Fibroblast of mammary gland (primary cell): ENCODE measurements around the gene CCDC141.

Experiments used
- DNase-seq: peaks from one replicate; pipeline ENCODE4 v3.0.0-alpha.2; 2010; ENCODE audit warnings: low read depth
- H3K4me3 ChIP-seq: 2 replicates; pipeline ENCODE4 v1.5.1; 2011; ENCODE audit warnings: low read depth, mild to moderate bottlenecking, low read length, moderate library complexity; ENCODE audit not compliant: control insufficient read depth
- TF ChIP-seq, protein P1 (sequence below): conservative IDR thresholded peaks from 2 replicates; pipeline ENCODE4 v1.5.1; 2011; ENCODE audit warnings: low read depth, low read length, inconsistent platforms; ENCODE audit not compliant: control insufficient read depth, insufficient read depth

CCDC141 gene

DNA sequence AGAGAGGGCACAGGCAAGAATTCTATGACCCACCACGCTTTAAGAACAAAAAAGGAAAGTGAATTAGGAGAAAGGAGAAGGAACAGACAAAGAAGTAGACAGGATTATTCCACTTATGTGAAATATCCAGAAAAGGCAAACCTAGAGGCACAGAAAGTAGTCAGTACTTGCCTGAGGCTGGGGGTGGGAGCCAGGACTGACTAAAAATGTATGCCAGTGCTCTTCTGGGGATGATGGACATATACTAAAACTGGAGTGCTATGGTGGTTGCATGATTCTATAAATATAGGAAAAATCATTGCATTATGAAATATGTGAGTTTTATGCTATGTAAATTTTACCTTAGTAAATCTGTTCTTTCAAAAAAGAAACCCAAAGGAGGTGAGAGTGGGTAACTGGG, 168.9 kb downstream of the CCDC141 start:
- no peak for DNase-seq
- H3K4me3 ChIP-seq, result no peak overlapping the region
- TF ChIP-seq, protein P1, sequence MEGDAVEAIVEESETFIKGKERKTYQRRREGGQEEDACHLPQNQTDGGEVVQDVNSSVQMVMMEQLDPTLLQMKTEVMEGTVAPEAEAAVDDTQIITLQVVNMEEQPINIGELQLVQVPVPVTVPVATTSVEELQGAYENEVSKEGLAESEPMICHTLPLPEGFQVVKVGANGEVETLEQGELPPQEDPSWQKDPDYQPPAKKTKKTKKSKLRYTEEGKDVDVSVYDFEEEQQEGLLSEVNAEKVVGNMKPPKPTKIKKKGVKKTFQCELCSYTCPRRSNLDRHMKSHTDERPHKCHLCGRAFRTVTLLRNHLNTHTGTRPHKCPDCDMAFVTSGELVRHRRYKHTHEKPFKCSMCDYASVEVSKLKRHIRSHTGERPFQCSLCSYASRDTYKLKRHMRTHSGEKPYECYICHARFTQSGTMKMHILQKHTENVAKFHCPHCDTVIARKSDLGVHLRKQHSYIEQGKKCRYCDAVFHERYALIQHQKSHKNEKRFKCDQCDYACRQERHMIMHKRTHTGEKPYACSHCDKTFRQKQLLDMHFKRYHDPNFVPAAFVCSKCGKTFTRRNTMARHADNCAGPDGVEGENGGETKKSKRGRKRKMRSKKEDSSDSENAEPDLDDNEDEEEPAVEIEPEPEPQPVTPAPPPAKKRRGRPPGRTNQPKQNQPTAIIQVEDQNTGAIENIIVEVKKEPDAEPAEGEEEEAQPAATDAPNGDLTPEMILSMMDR, result no peak

DNA sequence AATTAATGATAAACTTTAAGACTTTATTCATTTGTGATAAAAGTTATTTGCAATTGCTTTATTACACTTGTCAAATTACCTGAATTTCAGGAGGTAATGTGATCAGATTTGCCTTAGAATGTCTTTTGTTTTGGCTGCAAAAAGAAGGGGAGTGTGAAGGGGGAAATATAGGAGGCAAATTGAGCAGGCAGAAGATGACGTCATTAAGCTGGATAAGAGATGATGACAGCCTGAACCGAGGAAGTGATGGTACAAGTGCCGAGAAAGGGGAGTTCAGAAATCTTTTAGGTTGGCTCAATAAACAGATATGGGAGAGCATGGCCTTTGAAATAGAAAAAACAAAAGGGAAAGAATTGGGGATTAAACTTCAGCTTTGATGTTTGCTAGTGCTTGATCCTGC, 169.7 kb downstream of the CCDC141 start:
- no peak overlapping the region for H3K4me3 ChIP-seq
- TF ChIP-seq, protein P1, result no peak
- no peak for DNase-seq

DNA sequence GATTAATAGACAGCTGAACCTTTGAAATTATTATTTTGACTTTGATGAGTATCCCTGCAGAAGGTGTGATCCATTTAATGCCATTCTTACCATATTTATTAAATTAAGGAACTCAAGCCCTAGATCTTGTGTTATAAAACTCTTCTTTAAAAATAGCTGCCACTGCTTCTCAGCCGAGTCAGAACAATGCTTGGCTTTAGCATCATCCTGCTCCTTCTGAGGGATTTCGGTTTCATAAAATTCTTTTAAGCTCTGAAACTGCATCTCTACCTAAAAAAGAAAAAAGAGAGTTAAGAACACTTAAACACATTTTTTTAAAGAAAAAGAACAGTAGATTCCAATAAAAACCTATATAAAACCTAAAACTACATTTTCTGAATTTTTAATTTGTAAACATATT, 172.1 kb downstream of the CCDC141 start:
- H3K4me3 ChIP-seq, result no peak overlapping the region
- DNase-seq, result no peak
- TF ChIP-seq, protein P1, result no peak

DNA sequence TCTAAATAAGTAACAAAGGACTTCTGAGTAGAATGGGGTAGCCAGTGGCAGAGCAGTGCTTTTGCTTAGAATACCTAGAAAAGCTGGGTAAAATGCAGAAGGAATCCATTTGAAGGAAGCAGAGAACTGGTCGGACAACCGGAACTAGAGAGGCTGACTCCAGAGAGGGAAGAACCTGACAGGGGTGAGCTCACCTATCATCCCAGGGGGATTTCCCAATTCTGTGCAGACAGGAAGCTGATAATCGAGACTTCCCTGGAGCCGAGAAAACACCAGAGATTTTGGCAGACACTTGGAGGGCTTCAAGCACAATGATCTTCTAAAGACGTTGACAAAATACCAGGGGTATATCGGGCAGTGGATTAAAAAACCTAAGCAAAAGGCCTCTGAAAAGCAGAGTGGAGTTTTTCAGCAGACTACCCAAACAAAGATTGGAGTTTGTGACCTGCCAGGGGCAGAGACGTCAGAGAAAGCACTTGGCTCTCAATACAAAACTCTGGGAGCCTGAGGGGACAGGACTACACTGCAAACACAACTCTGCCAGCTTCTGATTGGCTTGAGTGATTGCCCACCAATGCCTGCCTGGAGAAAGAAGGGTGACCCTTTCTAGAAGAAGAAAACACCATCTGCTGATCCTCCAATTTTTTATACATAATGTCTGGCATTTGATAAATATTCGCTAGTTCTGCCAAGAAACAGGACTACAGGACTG, 175.3 kb downstream of the CCDC141 start:
- no peak overlapping the region for H3K4me3 ChIP-seq
- TF ChIP-seq, protein P1, result no peak

DNA sequence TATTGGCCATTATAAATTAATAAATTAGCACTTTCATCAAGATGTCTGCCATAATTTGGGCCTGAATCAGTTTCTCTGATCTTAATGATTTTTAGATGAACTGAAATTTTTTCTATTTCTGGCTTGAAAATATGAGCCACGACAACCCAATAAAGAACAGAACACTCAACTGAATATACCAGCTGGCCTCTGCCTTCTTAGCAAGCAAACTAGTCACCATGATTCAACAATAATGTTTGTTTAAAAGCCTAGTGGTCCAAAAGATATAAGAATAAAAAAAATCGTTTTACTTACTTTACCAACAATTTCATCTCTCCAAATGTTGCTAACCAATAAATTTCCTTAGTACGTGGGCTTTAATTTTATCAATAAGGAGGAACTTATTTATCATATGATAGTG, 176.0 kb downstream of the CCDC141 start:
- H3K4me3 ChIP-seq, result no peak overlapping the region
- TF ChIP-seq, protein P1, result no peak
- no peak for DNase-seq

More for the DNA sequence above, 175.3 kb downstream of the CCDC141 start:
- DNase-seq, result no peak

DNA sequence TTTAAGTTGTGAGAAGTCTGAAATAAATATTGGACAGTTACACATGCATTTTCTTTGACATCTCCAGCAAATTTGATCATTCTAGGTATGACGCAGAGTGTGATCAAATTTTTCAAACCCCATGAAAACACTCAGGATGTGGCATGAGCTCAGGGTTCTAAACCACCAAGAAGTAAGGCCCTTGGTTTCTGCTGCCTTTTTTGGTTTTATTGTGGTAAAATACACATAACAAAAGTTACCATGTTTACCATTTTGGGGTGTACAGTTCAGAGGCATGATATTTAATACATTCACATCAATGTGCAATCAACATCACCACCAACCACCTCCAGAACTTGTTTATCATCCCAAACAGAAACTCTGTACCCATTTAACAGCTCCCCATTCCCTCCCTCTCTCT, 178.4 kb downstream of the CCDC141 start:
- TF ChIP-seq, protein P1, result no peak
- H3K4me3 ChIP-seq, result no peak overlapping the region
- no peak for DNase-seq

DNA sequence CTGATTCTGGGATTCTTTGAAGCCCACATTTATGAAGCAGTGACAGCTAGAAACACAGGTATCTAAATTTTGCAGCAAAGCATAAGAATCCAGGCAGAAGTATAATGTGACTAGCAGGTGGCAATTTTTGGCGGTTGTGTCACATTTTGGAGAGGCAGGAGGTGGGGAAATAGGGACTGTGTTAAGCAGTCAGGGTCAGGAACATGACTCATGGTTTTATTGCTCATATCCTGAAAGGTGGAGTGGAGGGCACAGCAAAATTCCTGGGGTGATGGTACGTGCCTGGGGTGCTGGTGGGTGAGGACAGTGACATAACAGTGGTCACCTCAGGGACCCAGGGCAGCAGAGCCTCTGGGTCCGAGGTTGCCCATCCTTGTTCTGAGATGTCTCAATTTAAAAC, 179.2 kb downstream of the CCDC141 start:
- DNase-seq, result peak; percentile 60
- TF ChIP-seq, protein P1, result no peak
- H3K4me3 ChIP-seq, result no peak overlapping the region
